Upper lobe of right lung (tissue), 1 donor: ENCODE results near the gene WDR73. TPM values are rescaled to one million over a fixed set of nuclear protein-coding genes. Genes with fewer than 3 reads are reported as not detected.

ENCODE experiments used
- ATAC-seq: fragments of 200-7000 bp; cut with Tn5 transposase; one replicate; pipeline ENCODE4 v1.9.1; 2020; ENCODE audit warnings: mild to moderate bottlenecking, moderate library complexity
- DNase-seq: peaks from one replicate; pipeline ENCODE4 v3.0.0-alpha.2; 2020
- H3K27ac ChIP-seq: fragments of 200-600 bp; one replicate; pipeline ENCODE4 v1.8.0; 2022
- H3K27me3 ChIP-seq: fragments of 200-600 bp; one replicate; pipeline ENCODE4 v1.8.0; 2022; ENCODE audit warnings: mild to moderate bottlenecking
- H3K36me3 ChIP-seq: fragments of 200-600 bp; one replicate; pipeline ENCODE4 v1.8.0; 2022
- H3K4me1 ChIP-seq: fragments of 200-600 bp; one replicate; pipeline ENCODE4 v1.8.0; 2022
- H3K4me3 ChIP-seq: fragments of 200-600 bp; one replicate; pipeline ENCODE4 v1.8.0; 2022; ENCODE audit warnings: mild to moderate bottlenecking
- H3K9me3 ChIP-seq: fragments of 200-600 bp; one replicate; pipeline ENCODE4 v1.8.0; 2022
- CTCF ChIP-seq: fragments of 200-600 bp; IDR thresholded peaks from one replicate; pipeline ENCODE4 v1.8.0; 2022; ENCODE audit warnings: antibody characterized with exemption
- intact Hi-C: fragments of 100-400 bp; cut with DNase I; formaldehyde crosslinking; loops from one replicate; pipeline ENCODE4 v1.11.0; 2022
- total RNA-seq: library from RNA; stranded (reverse); fragmentation: NEBNext Ultra II Directional; extraction: Animal tissue kit (Norgen Biotek cat#: 25700); gene quantifications from one replicate; pipeline ENCODE4 v1.2.1, GENCODE V29; 2021
- donor health status: DM: no; HTN: yes; CAD: no; lungs with severe emphysema.

WDR73 gene
- total RNA-seq, 1 donor from 2014 or later = 29.4 TPM

- no peak for DNase-seq
- Histone ChIP-seq H3K27ac (peak overlapping the region; percentile 69), H3K9me3 (no peaks in the 10 kb centered on the region), H3K36me3 (no peaks in the 10 kb centered on the region), H3K4me3 (no peak overlapping the region), H3K27me3 (no peaks in the 10 kb centered on the region), H3K4me1 (peaks cover 17% of the 10 kb centered on the region)
- TF ChIP-seq CTCF = peak; percentile 66
- ATAC-seq = no peak
- intact Hi-C loops = no loop called here
These were observed 55.1 kb downstream of the WDR73 start for GRCh38 chr15:84598993-84599392.

DNA sequence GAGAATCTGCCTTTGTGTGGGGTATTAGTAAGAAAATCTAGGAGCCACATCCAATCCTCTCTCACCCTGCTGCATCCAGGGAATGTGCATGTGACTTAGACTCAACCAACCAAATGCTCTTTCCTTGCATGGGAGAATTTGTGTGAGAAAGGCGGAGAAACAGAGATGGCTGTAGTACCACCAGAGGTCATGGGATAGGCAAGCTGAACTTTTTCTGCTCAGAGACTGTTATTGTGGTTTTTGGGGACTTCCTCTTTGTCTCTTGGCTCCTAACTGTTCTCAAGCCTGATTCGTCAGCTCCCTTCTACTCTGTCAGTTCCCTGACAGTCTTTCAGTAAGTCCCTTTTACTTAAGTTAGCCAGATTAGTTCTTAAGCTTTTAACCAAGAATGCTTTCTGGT lies 55.8 kb downstream of the WDR73 start:
- H3K27me3 ChIP-seq = no peaks in the 10 kb centered on the region
- H3K9me3 ChIP-seq = no peaks in the 10 kb centered on the region
- H3K27ac ChIP-seq = peak overlapping the region; percentile 69
- intact Hi-C loops = no loop called here
- TF ChIP-seq CTCF = no peak
- no peak for DNase-seq
- no peak overlapping the region for H3K4me3 ChIP-seq
- peak; percentile 59 for ATAC-seq
- peaks cover 17% of the 10 kb centered on the region for H3K4me1 ChIP-seq
- no peaks in the 10 kb centered on the region for H3K36me3 ChIP-seq

DNA sequence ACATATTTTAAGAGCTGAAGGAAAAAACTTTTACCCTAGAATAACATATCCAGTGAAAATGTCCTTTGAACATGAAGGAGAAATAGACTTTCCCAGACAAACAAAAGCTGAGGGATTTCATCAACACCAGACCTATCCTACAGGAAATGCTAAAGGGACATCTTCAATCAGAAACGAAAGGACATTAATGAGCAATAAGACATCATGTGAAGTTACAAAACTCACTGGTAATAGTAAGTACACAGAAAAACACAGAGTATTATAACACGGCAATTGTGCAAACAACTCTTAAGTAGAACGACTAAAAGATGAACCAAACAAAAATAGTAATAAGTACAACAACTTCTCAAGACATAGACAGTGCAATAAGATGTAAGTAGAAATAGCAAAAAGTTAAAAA lies 56.8 kb downstream of the WDR73 start:
- Histone ChIP-seq H3K4me1 (peaks cover 17% of the 10 kb centered on the region), H3K4me3 (no peak overlapping the region), H3K9me3 (no peaks in the 10 kb centered on the region), H3K27me3 (no peaks in the 10 kb centered on the region), H3K27ac (no peak overlapping the region), H3K36me3 (no peaks in the 10 kb centered on the region)
- DNase-seq = no peak
- no peak for TF ChIP-seq CTCF
- ATAC-seq = no peak
- intact Hi-C loops = no loop called here

GRCh38 chr15:84595660-84596059 lies 58.4 kb downstream of the WDR73 start:
- DNase-seq (peak; percentile 78), ATAC-seq (peak; percentile 69)
- Histone ChIP-seq H3K4me3 (no peak overlapping the region), H3K4me1 (peaks cover 17% of the 10 kb centered on the region), H3K27me3 (no peaks in the 10 kb centered on the region), H3K36me3 (no peaks in the 10 kb centered on the region), H3K27ac (no peak overlapping the region), H3K9me3 (no peaks in the 10 kb centered on the region)
- no peak for TF ChIP-seq CTCF
- intact Hi-C loops = no loop called here

DNA sequence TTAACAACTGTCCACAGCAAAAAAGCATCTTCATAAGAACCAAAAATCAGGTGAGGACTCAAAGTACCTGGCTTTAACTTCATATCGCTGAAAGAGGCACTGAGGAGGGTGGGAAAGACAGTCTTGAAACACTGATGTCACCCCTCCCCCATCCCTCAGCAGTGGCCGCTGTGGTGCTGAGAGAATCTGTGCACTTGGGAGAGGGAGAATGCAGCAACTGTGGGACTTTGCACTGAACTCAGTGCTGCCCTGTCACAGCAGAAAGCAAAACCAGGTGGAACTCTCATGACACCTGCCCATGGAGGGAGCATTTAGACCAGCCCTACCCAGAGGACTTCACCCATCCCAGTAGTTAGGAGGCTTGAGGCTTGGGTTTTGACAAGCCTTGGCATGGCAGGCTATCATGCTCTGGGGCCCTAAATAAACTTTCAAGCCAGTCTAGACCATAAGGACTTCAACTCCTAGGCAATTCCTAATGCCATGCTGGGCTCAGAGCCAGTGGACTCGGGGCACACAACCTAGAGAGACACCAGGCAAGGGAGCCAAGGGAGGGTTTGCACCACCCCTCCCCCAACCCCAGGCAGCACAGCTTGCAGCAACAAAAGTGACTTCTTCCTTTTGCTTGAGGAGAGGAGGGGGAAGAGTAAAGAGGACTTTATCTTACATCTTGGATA lies 59.3 kb downstream of the WDR73 start:
- H3K36me3 ChIP-seq = no peaks in the 10 kb centered on the region
- no peaks in the 10 kb centered on the region for H3K27me3 ChIP-seq
- no peak overlapping the region for H3K27ac ChIP-seq
- ATAC-seq (no peak), DNase-seq (no peak)
- intact Hi-C loops = no loop called here
- H3K4me3 ChIP-seq = no peak overlapping the region
- peaks cover 17% of the 10 kb centered on the region for H3K4me1 ChIP-seq
- TF ChIP-seq CTCF = no peak
- H3K9me3 ChIP-seq = no peaks in the 10 kb centered on the region

GRCh38 chr15:84591815-84592214 lies 62.3 kb downstream of the WDR73 start:
- no peak overlapping the region for H3K4me3 ChIP-seq
- peaks cover 7% of the 10 kb centered on the region for H3K4me1 ChIP-seq
- H3K27ac ChIP-seq = no peak overlapping the region
- H3K9me3 ChIP-seq = no peaks in the 10 kb centered on the region
- H3K27me3 ChIP-seq = no peaks in the 10 kb centered on the region
- TF ChIP-seq CTCF = no peak
- no peaks in the 10 kb centered on the region for H3K36me3 ChIP-seq
- intact Hi-C loops = no loop called here
- ATAC-seq (no peak), DNase-seq (no peak)
